ENCODE measurements around the gene TRIM33.
A peak's percentile ranks its signal among the peaks of the same experiment; 100 is the strongest.
"Not testable (repeated sequence)": the region's sequence is repeated elsewhere in the genome, so short reads cannot be mapped to it uniquely, and the experiment has no call there.

The TRIM33 gene

DNA sequence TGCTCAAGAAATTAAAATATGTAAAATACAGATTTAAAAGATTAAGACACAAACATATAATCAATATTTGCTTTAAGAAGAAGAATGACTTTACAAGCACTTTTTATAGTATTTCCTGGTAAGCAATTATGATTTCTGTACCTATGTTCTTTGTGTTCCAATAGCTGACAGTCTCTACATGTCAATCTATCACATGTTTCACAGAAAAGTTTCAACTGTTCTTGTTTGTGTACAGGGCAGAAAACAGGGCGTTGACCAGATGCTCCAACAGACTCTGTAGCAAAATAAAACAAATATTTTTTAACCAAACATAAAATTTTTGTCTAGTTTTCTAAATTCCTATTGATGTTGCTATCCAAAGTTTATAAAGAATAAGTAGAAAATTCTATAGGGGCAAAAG, 48.0 kb downstream of the TRIM33 start:
- DNase-seq, result no peak

DNA sequence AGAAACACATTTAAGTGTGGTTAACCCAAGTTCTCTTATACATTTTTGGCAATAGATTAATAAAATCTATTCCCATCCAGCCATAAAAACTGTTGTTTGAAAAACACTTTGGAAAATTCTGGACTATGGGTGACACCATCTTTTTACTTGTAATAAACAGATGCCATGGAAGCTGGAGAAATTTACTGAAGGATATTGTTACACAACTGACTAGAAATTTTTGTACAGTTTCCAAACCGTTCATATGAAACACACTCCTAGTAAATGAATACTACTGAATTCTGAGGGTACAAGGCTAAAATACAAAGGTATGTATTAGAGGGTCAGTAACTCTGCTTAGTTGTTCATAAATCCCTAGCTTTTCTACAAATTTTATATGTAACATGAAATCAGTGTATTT, 48.7 kb downstream of the TRIM33 start:
- no peak for DNase-seq

DNA sequence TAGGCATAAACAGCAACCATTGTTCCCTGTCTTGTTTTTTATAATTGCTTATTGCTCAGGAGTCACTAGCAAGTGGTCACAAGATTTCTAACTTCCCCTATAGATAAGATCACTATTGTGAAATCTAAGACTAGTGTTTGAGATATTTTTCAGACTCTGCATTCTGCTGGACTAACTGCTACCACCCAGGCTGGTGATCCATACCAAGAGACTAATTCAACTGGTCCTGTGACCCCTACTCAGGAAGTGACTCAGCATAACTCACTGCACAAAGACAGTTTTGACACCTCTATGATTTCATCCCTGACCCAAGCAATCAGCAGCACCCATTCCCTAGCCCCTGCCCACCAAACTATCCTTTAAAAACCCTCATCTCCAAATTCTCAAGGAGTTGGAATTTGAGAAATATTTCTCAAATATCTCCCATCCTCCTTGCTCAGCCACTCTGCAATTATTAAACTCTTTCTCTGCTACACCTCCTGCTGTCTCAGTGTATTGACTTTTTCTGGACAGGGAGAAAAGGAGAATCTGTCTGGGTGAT, 52.7 kb downstream of the TRIM33 start:
- peak; percentile 58 for DNase-seq

DNA sequence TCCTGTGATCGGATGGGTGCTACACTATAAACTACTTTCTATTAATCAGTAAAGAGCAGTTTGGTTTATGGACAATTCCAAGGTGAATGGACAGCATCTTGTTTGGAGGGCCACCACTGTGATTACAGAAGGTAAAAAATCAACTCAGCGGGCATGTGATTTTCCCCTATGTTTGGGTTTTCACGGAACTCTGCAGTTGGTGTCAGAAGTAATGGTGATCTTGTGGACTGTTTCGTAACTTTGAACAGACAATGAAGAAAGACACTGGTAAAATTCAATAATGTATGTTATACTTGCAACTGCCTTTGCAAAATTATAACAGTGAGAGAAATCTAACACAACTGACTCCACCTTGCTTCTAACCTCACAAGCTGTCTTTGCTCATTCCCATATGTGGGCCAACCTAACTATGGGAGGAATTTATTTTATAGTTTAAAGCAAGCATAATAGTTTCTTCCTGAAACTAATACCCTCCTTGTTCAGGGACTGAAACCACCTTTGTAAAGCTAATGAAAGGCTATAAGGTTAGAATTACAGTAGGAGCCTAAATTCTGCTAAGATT, 53.2 kb downstream of the TRIM33 start:
- no peak for DNase-seq

DNA sequence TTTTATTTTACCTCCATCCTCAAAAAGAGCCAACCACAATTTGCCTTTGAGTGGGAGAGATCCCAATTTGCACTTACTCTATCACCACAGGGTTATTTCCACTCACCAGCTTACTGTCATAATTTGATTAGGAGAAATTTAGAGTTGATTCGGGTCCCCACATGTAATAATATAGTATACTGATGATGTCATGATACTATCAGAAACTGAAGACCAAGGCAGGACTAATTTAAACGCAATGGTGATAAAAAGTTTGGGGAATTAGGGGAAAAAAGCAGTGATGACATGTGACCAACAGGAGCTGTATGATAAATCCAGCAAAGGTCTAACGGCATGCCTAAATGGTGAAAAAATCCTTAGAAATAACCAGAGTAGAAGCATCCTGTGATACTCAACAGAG, 54.4 kb downstream of the TRIM33 start:
- no peak for DNase-seq

DNA sequence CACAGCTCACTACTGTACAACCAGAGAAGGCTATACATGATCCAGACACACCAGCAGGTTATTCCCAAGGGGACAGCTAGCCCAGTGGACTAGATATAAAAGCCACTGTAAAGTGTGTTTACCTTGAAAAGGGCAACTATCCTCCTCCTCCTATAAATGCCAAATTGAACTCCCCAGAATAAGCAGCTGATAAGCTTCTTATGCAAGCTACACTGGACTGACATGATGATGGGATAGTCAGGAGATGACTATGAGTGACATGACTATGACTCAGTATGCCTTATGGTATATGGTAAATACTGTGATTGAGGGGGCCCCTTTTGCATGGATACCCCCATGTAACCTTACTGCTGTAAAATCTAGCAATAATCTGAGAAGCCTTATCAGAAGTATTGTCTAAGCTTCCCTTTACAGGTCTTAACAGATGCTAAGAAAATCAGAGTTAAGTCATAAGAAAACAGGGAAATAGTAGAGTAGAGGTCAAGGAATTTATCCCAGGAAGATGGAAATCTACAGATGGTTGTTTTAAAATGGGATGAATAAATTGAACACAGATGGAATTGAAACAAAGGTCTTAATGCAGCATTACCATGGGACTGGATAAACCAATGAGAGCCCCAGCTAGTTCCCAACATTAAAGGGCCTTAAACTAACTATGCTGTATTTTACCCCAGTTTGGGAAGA, 55.8 kb downstream of the TRIM33 start:
- DNase-seq, result peak; percentile 10

DNA sequence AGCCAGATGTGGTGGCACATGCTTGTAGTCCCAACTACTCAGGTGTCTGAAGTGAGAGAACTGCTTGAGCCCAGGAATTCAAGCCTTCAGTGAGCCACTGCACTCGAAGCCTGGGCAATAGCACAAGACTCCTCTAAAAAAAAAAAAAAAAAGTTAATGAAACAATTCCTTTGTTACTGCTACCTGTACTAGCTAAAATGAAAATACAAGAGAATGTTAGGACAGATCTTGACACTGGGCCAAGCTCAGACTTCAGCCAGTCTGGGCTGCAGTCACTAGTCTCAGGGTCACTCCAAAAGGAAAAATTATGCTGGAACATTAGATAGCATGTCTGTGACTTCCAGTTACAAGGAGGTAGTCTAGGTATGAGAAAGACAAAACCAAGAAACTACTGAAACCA, 56.5 kb downstream of the TRIM33 start:
- DNase-seq, result no peak

DNA sequence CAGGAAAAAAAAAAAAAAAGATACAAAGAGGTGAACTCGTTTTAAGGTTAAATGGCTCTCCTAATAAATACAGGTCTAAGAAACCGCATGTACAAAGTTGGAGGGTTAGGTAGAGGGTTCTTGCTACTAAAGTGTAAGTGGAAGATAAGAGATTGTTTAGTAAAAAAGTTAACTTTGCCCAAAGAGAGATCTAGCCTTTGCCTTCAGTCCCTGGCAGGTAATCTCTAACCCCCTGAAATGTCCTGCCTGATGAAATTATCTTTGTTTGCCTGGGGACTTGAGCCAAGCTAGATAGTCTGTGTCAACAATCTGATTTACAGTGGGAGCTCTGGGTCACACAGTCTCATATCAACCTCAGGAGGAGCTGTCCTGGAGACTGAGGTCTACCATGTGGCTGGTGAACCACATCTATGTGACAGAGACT, 57.6 kb downstream of the TRIM33 start:
- DNase-seq, result no peak

DNA sequence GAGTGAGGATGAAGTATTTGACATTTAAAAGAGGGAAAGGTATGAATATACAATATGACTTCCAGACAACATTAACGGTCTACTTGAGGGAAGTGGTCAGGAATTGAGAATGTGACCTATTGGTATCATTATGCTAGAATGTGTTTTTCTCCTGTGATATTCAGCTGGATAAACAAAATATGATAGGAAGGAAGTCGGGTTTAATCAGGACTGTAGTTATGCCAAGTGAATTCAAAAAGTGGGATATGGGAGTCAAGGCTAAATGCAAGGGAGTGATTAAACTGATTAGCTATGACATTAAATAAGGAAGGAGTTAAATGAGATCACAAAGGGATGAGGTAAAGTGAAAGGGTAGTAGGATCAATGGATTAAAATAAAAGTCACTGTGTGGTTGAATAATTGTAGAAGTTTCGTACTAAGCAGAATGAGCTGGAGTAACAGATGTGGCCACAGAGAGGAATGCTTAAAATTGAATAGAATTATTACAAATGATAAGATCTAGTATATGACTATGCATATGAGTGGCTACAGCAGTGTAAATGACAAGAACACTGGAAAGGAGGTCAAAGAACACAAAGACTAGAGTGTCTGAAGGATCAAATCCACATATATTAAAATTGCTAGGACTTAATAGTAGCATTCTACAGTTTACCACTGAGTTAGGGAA, 62.5 kb downstream of the TRIM33 start:
- DNase-seq, result no peak

DNA sequence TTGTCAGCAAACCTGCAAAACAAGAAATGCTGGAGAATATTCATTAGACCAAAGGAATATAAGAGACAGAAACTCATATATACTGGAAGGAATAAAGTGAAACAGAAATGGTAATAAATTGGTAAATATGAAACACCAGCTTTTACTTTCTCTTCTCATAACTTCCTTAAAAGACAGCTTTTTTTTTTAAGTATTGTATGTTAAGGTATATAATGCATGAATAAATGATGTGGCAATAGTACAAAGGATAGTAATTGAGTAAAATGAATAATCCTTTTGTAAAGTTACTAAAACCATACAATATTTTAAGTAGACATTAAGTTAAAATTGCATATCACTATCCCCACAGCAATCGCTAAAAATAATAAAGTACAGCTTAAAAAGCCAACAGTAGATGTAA, 64.8 kb downstream of the TRIM33 start:
- no peak for DNase-seq

DNA sequence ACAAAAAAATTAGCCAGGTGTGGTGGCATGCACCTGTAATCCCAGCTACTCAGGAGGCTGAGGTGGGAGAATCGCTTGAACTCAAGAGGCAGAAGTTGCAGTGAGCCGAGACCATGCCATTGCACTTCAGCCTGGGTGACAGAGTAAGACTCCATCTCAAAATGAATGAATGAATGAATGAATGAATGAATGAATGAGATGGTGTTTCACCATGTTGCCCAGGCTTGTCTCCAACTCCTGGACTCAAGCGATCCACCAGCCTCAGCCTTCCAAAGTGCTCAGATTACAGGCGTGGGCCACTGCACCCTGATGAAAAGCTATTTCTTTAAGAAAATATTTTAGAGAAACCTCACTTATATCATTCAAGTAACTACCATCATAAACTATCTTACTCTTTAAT, 67.8 kb downstream of the TRIM33 start:
- not testable (repeated sequence) for DNase-seq

DNA sequence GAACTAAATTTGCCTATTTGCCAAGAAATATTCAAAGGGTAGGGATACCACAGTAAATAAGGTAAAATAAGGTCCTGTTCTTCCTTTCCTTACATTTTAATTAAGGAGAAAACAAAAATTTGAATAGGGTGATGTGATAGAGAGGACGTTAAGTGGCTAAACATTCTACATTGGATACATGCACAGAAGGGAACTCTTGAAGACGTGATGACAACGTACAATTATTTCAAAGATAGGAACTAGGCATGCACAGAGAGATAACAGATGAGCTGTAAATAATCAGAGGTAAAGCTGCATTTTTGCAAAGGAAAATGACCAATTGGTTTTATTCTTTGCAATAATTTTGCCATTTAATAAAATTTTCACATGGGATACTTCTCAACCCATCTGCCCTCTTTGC, 69.7 kb downstream of the TRIM33 start:
- DNase-seq, result no peak

DNA sequence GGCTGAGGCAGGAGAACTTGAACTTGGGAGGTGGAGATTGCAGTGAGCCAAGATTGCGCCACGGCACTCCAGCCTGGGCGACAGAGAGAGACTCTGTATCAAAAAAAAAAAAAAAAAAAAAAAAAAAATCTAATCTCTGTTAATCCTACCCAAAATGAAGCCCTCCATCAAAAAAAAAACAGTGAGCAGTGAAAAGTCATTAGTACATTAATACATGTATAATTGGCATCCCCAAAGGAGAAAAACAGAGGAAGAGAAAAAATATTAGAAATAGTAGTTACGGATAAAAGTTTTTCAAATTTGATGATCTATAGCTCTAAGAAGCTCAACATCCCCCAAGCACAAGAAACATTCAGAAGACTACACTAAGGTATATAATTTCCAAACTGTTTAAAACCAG, 71.6 kb downstream of the TRIM33 start:
- DNase-seq, result no peak

DNA sequence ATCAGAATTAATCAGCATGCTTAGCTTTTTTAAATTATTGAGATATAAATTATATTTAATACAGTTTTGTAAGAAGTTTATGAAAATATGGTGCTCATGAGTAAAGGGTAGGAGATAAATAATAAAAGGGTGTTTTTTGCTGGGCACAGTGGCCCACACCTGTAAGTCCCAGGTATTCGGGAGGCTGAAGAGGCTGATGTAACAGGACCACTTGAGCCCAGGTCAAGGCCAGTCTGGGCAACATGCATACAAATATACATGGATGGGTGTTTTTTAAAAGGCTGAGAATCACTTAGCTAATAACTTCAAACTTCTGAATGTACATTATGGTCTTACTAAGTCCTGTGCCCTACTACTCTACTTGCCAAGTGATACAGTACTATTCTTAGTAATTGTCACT, 73.2 kb downstream of the TRIM33 start:
- no peak for DNase-seq

DNA sequence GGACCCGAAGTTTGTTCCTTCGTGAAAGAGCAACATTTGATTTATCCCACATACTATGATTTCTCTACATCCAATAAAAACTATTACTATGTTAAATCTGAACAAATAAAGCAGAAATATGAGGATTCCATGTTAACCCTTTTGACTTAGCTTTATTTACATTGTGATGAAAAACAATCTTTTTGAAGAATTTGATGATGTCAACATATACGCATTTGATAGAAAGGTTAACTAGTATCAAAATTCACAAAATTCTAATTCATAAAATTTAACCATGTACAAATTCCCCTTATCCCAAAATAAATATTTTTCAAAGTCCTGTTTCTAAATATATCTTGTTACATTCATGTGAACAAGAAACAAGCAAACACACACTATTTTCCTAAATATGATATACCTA, 74.2 kb downstream of the TRIM33 start:
- DNase-seq, result no peak

DNA sequence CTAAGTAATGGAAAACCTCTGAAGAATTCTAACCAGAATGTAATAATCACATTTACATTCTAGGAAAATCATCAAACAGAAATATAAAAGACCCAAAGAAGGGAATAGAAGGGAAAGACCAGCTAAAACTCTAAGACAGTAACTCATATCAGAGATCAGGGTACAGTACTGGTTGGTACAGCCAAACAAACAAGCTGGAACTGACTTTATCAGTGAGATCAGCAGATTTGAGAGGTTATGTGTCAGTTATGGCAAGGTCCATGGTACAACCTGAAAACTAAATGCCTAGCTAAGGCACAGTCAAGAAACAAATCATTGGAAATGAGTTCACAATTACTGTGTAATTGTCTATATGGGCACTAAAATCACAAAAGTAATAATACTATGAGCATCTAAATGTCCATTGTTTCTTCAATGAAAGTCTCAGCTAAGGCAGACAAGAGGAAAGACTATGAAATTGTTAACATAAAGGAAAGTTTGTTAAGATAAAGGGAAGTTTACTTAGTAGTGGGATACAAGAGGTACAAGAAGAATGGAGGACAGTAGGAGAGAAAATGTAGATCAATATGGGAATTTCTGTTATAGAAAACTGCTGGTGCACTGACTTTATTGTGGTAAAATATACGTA, 75.8 kb downstream of the TRIM33 start:
- no peak for DNase-seq

DNA sequence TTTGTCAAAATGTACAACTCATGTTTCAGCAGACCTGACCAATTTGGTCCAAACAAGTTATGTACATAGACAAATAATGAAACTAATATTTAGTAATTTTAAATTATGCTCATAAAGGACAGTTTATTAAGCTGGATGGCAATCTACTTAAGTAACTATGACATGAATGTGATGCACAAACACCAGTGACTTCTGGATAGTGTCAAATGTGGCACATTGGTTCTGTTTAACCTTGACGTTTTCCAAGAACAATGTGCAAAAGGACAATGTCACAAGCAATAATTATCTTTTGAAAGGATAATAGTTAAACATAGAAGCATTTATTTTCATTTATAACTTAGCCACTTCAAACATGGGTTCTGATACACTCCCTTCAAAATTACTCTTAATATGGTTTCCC, 80.0 kb downstream of the TRIM33 start:
- DNase-seq, result no peak

DNA sequence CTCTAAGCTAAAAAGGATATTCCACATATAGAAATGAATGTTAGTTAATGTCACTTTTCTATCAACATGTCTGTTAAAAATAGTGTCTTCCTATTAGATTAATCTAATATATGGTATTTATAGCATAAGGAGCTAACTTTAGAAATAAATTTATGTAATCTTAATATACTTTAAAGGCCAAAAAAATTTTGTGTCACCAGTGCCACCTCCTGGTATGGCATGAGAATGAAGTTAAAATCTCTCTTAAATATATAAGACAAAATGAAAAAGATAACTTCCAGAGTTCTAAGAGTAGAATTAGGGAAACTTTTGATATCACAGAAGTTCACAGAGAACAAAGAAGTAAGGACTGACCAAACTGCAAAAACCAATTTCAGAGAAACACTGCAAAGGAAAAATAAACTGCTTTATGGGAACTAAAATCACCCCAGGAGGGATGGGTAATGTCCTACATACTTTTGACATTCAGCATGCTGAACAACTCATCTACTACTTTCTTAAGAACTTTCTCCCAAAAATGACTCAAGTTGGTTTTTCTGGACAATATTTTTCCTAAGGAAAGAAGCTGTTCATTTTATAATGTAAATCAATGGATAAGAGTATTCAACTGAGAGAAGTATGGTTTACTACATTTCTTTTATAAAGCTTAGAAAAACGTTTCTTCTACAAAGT, 82.8 kb downstream of the TRIM33 start:
- DNase-seq, result peak; percentile 21

DNA sequence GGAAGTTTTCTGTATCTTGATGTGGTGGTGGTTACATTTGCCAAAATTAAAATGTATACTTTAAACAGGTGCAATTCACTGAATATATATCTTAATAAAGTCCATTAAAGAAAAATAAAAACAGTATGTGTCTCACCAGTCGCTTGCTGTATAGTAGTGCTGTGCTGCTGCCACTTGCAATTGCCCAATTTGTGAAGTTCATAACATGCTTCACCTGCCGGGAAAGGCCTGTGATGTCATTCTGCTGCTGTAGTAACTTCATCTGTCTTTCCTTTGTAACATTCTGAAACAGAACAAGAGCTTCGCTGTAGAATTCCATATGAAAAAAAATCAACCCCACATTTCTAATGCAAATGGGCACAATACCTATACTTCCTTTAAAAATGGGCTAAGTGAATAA, 83.4 kb downstream of the TRIM33 start:
- no peak for DNase-seq

DNA sequence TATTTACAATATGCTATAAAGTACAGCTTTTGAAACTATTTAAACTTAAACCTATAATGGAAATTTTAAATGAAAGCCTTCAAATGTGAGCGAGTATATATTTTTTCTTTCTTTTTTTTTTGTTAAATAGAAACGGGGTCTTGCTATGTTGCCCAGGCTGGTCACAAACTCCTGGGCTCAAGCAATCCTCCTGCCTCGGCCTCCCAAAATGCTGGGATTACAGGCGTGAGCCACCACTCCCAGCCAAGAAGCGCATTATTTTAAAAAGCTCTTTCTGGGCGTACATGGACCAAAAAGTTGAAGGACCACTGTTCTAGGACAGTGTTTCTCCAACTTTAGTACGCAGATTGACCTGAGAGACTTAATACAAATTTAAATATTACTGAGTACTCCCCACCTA, 87.5 kb downstream of the TRIM33 start:
- no peak for DNase-seq

DNA sequence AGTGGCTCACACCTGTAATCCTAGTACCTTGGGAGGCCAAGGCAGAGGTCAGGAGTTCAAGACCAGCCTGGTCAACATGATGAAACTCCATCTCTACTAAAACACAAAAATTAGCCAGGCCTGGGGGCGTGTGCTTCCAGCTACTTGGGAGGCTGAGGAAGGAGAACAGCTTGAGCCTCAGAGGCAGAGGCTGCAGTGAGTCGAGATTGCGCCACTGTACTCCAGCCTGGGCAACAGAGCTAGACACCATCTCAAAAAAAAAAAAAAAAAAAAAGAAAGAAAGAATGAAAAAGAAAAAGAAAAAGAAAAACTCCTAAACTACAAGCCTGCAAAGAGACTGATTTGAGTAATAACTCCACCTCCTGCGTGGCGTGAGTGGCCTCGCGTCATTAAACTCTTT, 92.1 kb downstream of the TRIM33 start:
- DNase-seq, result not testable (repeated sequence)

DNA sequence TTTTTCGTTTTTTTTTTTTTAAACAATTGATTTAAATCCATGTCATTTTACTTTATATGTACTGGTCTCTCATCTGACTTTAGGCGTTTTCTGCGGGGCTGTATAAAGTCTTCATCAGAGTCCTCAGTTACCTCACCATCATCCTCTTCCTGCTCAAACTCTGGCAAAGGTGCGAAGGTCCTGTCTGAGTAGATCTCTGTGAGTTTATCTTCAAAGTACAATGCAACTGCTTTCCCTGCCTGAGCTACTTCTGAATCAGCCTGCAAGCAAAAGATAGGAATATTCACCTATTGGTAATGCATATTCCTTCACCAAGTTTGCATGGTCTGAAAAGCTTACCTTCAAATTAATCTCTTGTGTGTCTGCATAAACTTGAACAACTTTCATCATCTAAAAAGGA, 113.4 kb downstream of the TRIM33 start:
- DNase-seq, result no peak

DNA sequence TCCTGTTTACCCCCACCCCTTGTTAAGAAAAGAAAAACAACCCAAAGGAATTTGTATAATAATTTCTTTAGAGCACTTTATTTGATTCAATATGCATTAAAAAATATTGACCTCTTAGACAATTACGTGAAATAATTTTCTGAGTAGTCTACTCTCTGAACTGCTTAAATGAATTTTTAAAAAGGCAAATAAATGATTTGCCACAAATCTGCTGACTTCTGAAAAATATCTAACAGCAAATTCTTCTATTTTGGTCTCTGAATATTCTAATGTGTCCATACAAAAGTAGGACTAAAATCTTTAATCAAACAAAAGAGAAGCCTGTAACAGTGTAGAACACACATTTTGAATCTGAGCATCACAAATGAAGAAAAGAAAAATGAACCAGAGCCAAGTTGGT, 115.1 kb downstream of the TRIM33 start:
- DNase-seq, result no peak

Measured in fibroblast of skin of right quadriceps (primary cell).